H1 (cell line): Measurements from ENCODE around the gene TBX2.

Experiments used
- BCL11A ChIP-seq, 2 experiments: IDR thresholded peaks; one replicate each; pipeline ENCODE4 v1.6.1; 2011; ENCODE audit warnings: low read depth in 2 of 2, low read length in 2 of 2, mild to moderate bottlenecking in 2 of 2
- CTBP2 ChIP-seq: IDR thresholded peaks from 2 replicates; pipeline ENCODE4 v1.7.0; 2011; ENCODE audit warnings: borderline replicate concordance, mild to moderate bottlenecking, moderate library complexity, mixed read lengths, low read length; ENCODE audit not compliant: insufficient read depth, insufficient read length
- EP300 ChIP-seq, 2 experiments: IDR thresholded peaks; 1 replicate in 1 of 2; 2 replicates in 1 of 2; pipeline ENCODE4 v1.6.1; 2011 to 2012; ENCODE audit warnings: low read depth in 2 of 2, low read length in 2 of 2, mild to moderate bottlenecking in 2 of 2, borderline replicate concordance in 1 of 2, inconsistent platforms in 1 of 2, moderate library complexity in 1 of 2
- FOSL1 ChIP-seq: IDR thresholded peaks from 2 replicates; pipeline ENCODE4 v1.6.1; 2011; ENCODE audit warnings: mild to moderate bottlenecking, low read depth, low read length, moderate library complexity; ENCODE audit not compliant: insufficient read depth
- JUN ChIP-seq: IDR thresholded peaks from 2 replicates; pipeline ENCODE4 v1.6.1; 2011; ENCODE audit warnings: low read depth, mild to moderate bottlenecking, improper control_type of control experiment, low read length
- POLR2A ChIP-seq, 2 experiments: IDR thresholded peaks; 1 replicate in 1 of 2; 2 replicates in 1 of 2; pipeline ENCODE4 v1.6.1; 2011; ENCODE audit warnings: low read depth in 2 of 2, low read length in 2 of 2, mild to moderate bottlenecking in 2 of 2; ENCODE audit errors: control extremely low read depth in 1 of 2
- POLR2AphosphoS5 ChIP-seq: IDR thresholded peaks from 2 replicates; pipeline ENCODE4 v1.6.1; 2011; ENCODE audit warnings: low read depth, low read length
- RAD21 ChIP-seq, 2 experiments: IDR thresholded peaks in 1 of 2; conservative IDR thresholded peaks in 1 of 2; 2 replicates each; pipeline ENCODE4 v1.6.1; 2011; ENCODE audit warnings: low read depth in 2 of 2, low read length in 2 of 2, improper control_type of control experiment in 1 of 2, inconsistent platforms in 1 of 2, mild to moderate bottlenecking in 1 of 2, moderate library complexity in 1 of 2
- SP1 ChIP-seq: IDR thresholded peaks from 2 replicates; pipeline ENCODE4 v1.6.1; 2011; ENCODE audit warnings: low read depth, low read length
- TAF1 ChIP-seq: IDR thresholded peaks from 2 replicates; pipeline ENCODE4 v1.6.1; 2011; ENCODE audit warnings: mild to moderate bottlenecking, low read depth, low read length
- TF ChIP-seq, protein P1 (sequence below), 3 experiments: IDR thresholded peaks; 1 replicate in 2 of 3; 2 replicates in 1 of 3; pipeline versions ENCODE4 v1.5.1 to v1.6.1; 2011; ENCODE audit warnings: low read length in 3 of 3, mild to moderate bottlenecking in 3 of 3, inconsistent platforms in 2 of 3, low read depth in 1 of 3, moderate library complexity in 1 of 3; ENCODE audit not compliant: insufficient read depth in 1 of 3; ENCODE audit errors: control extremely low read depth in 1 of 3

DNA sequence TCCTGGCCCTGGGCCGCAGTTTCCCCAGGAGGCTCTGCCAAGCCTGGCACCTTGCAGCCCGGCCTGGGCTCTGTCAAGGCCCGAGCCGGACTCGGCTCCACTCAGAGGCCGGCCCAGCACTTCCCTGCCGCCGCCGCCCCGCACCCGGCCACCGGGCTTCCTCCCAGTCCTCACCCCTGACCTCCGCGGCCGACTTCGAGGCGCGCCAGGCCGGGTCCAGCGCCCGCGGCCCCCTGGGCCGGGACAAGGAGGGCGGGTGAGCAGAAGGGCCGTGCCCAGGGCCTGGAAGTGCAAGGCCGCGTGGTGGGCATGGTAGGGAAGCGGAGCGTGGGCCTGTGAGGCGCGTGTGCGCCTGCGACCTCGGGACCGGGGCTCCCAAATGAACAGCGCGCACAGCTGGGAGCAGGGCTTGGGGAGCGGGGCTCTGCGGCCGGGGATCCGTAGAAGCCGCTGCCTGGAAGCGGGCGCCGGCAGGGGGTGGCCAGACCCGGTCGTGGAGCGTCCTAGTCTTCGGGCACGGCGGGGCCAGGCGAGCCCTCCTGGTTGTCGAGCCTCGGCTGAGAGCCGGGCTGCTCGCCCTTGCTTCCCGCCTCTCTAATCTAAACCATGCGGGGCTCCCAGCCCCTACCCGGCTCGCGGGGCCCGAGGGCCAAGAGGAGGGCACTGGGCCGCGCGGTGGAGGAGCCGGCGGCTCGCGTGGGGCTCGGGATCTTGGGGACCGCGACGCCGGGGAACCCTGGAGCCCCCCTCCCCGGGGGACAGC, 52.1 kb downstream of the TBX2 start:
- TF ChIP-seq, protein P1, sequence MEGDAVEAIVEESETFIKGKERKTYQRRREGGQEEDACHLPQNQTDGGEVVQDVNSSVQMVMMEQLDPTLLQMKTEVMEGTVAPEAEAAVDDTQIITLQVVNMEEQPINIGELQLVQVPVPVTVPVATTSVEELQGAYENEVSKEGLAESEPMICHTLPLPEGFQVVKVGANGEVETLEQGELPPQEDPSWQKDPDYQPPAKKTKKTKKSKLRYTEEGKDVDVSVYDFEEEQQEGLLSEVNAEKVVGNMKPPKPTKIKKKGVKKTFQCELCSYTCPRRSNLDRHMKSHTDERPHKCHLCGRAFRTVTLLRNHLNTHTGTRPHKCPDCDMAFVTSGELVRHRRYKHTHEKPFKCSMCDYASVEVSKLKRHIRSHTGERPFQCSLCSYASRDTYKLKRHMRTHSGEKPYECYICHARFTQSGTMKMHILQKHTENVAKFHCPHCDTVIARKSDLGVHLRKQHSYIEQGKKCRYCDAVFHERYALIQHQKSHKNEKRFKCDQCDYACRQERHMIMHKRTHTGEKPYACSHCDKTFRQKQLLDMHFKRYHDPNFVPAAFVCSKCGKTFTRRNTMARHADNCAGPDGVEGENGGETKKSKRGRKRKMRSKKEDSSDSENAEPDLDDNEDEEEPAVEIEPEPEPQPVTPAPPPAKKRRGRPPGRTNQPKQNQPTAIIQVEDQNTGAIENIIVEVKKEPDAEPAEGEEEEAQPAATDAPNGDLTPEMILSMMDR (IDR thresholded peaks at IDR 0.05; ENCODE audit: control extremely low read depth in 1 of 3, insufficient read depth in 1 of 3, low read depth in 1 of 3, low read length in 3 of 3), result no peak
- TF ChIP-seq BCL11A (IDR thresholded peaks at IDR 0.05; ENCODE audit: low read depth in 2 of 2, low read length in 2 of 2), result no peak
- peak; percentile 91 for TF ChIP-seq CTBP2
- TF ChIP-seq POLR2AphosphoS5, result no peak
- TF ChIP-seq RAD21 (IDR thresholded peaks at IDR 0.05 in 1 of 2, conservative IDR thresholded peaks at IDR 0.05 in 1 of 2; ENCODE audit: low read depth in 2 of 2, low read length in 2 of 2), result no peak
- TF ChIP-seq FOSL1, result no peak
- no peak for TF ChIP-seq EP300 (IDR thresholded peaks at IDR 0.05; ENCODE audit: borderline replicate concordance in 1 of 2, low read depth in 2 of 2, low read length in 2 of 2)
- no peak for TF ChIP-seq JUN
- no peak for TF ChIP-seq SP1
- TF ChIP-seq TAF1, result no peak
- TF ChIP-seq POLR2A (IDR thresholded peaks at IDR 0.05; ENCODE audit: control extremely low read depth in 1 of 2, low read depth in 2 of 2, low read length in 2 of 2), result no peak
